HEK293 (cell line): Measurements from ENCODE around the gene HMCN2.

ENCODE experiments used
- CTCF ChIA-PET: fragments of 350-600 bp; formaldehyde crosslinking; extraction: SDS; loops from one replicate; lab custom pipeline; 2021; ENCODE audit warnings: antibody characterized with exemption; lab: Yijun Ruan, JAX
- POLR2A ChIA-PET: fragments of 300-600 bp; formaldehyde crosslinking; extraction: SDS; loops from one replicate; lab custom pipeline; 2020; ENCODE audit warnings: antibody characterized with exemption, inconsistent platforms; lab: Yijun Ruan, JAX
- H3K27ac ChIP-seq: fragments of 200-500 bp; sonication (Bioruptor generic); 2 replicates; pipeline ENCODE4 v1.5.1; 2014; ENCODE audit warnings: low read depth, low read length, control low read depth, inconsistent platforms; ENCODE audit errors: extremely low read depth
- H3K36me3 ChIP-seq, 2 experiments: fragments of 200-500 bp in 1 of 2; sonication (Bioruptor generic) in 1 of 2; 1 replicate in 1 of 2; 2 replicates in 1 of 2; pipeline ENCODE4 v1.5.1; 2014 to 2017; ENCODE audit warnings: inconsistent platforms in 2 of 2, low read length in 2 of 2; ENCODE audit not compliant: control insufficient read depth in 2 of 2, insufficient read depth in 1 of 2
- H3K4me1 ChIP-seq: fragments of 200-500 bp; sonication (Bioruptor generic); 2 replicates; pipeline ENCODE4 v1.5.1; 2014; ENCODE audit warnings: mild to moderate bottlenecking, low read length, inconsistent platforms; ENCODE audit not compliant: control insufficient read depth, insufficient read depth
- H3K4me3 ChIP-seq: 2 replicates; pipeline ENCODE4 v1.5.1; 2011; ENCODE audit warnings: low read depth, mild to moderate bottlenecking, control low read depth, low read length, moderate library complexity
- H3K9me3 ChIP-seq: fragments of 200-500 bp; sonication (Bioruptor generic); 2 replicates; pipeline ENCODE4 v1.5.1; 2014; ENCODE audit warnings: low read depth, low read length, inconsistent platforms; ENCODE audit not compliant: control insufficient read depth, insufficient read depth
- BCL11B ChIP-seq: fragments of 450-650 bp; formaldehyde crosslinking; IDR thresholded peaks from 2 replicates; pipeline ENCODE4 v1.5.1; 2016; ENCODE audit warnings: low read depth, missing biosample characterization, missing genetic modification characterization
- ZBTB17 ChIP-seq: fragments of 450-650 bp; formaldehyde crosslinking; IDR thresholded peaks from 2 replicates; pipeline ENCODE4 v1.5.1; 2016; ENCODE audit warnings: missing biosample characterization, missing genetic modification characterization
- ZNF146 ChIP-seq: fragments of 450-650 bp; formaldehyde crosslinking; IDR thresholded peaks from 2 replicates; pipeline ENCODE4 v1.5.1; 2016; ENCODE audit warnings: missing biosample characterization, missing genetic modification characterization
- ZNF184 ChIP-seq: fragments of 450-650 bp; IDR thresholded peaks from 2 replicates; pipeline ENCODE4 v1.5.1; 2018; ENCODE audit warnings: missing biosample characterization, mild to moderate bottlenecking, missing genetic modification characterization
- ZNF280D ChIP-seq: fragments of 450-650 bp; formaldehyde crosslinking; IDR thresholded peaks from 2 replicates; pipeline ENCODE4 v1.5.1; 2016; ENCODE audit warnings: missing biosample characterization, missing genetic modification characterization
- ZNF426 ChIP-seq: fragments of 450-650 bp; formaldehyde crosslinking; IDR thresholded peaks from 2 replicates; pipeline ENCODE4 v1.5.1; 2017; ENCODE audit warnings: missing biosample characterization, missing genetic modification characterization, mild to moderate bottlenecking, inconsistent platforms, moderate library complexity
- ZNF510 ChIP-seq: fragments of 450-650 bp; formaldehyde crosslinking; IDR thresholded peaks from 2 replicates; pipeline ENCODE4 v1.5.1; 2018; ENCODE audit warnings: mild to moderate bottlenecking, missing genetic modification characterization, missing biosample characterization; ENCODE audit not compliant: insufficient replicate concordance
- ZNF549 ChIP-seq: fragments of 450-650 bp; IDR thresholded peaks from 2 replicates; pipeline ENCODE4 v1.5.1; 2018; ENCODE audit warnings: missing biosample characterization, missing genetic modification characterization, mild to moderate bottlenecking, inconsistent platforms, moderate library complexity
- ZNF596 ChIP-seq: fragments of 450-650 bp; IDR thresholded peaks from 2 replicates; pipeline ENCODE4 v1.5.0; 2018; ENCODE audit warnings: missing biosample characterization, mild to moderate bottlenecking, missing genetic modification characterization, moderate library complexity
- ZNF623 ChIP-seq: fragments of 450-650 bp; formaldehyde crosslinking; IDR thresholded peaks from 2 replicates; pipeline ENCODE4 v1.5.1; 2016; ENCODE audit warnings: missing biosample characterization, missing genetic modification characterization
- TF ChIP-seq, protein P1 (sequence below): fragments of 450-650 bp; formaldehyde crosslinking; IDR thresholded peaks from 2 replicates; pipeline ENCODE4 v1.5.1; 2016; ENCODE audit warnings: missing biosample characterization, missing genetic modification characterization
- TF ChIP-seq, protein P2 (sequence below): fragments of 450-650 bp; formaldehyde crosslinking; IDR thresholded peaks from 2 replicates; pipeline ENCODE4 v1.5.1; 2016; ENCODE audit warnings: missing biosample characterization, missing genetic modification characterization
- TF ChIP-seq, protein P3 (sequence below): fragments of 450-650 bp; formaldehyde crosslinking; IDR thresholded peaks from 2 replicates; pipeline ENCODE4 v1.5.1; 2016; ENCODE audit warnings: missing biosample characterization, missing genetic modification characterization, low read depth
- TF ChIP-seq, protein P4 (sequence below): fragments of 450-650 bp; formaldehyde crosslinking; IDR thresholded peaks from 2 replicates; pipeline ENCODE4 v1.5.1; 2016; ENCODE audit warnings: missing biosample characterization, missing genetic modification characterization
- TF ChIP-seq, protein P5 (sequence below): fragments of 450-650 bp; formaldehyde crosslinking; IDR thresholded peaks from 2 replicates; pipeline ENCODE4 v1.5.1; 2016; ENCODE audit warnings: missing biosample characterization, missing genetic modification characterization

The HMCN2 gene

DNA sequence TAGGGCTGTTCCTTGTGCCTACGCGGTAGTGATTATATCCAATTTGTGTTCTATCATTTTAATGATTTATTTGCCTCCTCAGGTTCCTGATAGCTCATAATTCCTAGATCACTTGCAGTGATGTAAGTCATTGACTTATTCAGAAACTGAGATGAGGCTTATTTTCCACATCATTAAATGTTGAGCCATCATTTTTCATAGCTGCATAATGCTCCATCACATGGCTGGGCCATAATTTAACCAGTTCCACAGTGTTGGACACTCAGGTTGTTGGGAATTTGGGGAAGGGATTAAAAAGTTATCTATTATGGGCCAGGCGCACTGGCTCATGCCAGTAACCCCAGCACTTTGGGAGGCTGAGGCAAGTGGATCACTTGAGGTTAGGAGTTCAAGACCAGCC, 35.8 kb upstream of the HMCN2 start:
- no peaks in the 10 kb centered on the region for H3K9me3 ChIP-seq
- CTCF ChIA-PET = interaction anchor here (0.6 to 1.8 kb wide), 5 partner anchors 13 to 122 kb away, joined by 3 to 12 read pairs (median 6); no protein-coding TSS in a partner anchor
- peaks cover 4 to 58% of the 10 kb centered on the region in 2 experiments; a peak in 2 of 3 replicates for H3K36me3 ChIP-seq
- peak; percentile 95 for TF ChIP-seq ZNF146 (tag by site-specific recombination)
- TF ChIP-seq, protein P1, sequence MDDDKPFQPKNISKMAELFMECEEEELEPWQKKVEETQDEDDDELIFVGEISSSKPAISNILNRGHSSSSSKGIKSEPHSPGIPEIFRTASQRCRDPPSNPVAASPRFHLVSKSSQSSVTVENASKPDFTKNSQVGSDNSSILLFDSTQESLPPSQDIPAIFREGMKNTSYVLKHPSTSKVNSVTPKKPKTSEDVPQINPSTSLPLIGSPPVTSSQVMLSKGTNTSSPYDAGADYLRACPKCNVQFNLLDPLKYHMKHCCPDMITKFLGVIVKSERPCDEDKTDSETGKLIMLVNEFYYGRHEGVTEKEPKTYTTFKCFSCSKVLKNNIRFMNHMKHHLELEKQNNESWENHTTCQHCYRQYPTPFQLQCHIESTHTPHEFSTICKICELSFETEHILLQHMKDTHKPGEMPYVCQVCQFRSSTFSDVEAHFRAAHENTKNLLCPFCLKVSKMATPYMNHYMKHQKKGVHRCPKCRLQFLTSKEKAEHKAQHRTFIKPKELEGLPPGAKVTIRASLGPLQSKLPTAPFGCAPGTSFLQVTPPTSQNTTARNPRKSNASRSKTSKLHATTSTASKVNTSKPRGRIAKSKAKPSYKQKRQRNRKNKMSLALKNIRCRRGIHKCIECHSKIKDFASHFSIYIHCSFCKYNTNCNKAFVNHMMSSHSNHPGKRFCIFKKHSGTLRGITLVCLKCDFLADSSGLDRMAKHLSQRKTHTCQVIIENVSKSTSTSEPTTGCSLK (tag by site-specific recombination) = no peak
- TF ChIP-seq, all 188 proteins: peak for 1
- POLR2A ChIA-PET = interaction anchor here (0.6 kb wide), 1 partner anchor 16 kb away, joined by 9 read pairs; no protein-coding TSS in a partner anchor
- Histone ChIP-seq H3K4me1 (no peaks in the 10 kb centered on the region), H3K27ac (no peak overlapping the region), H3K4me3 (no peak overlapping the region)

DNA sequence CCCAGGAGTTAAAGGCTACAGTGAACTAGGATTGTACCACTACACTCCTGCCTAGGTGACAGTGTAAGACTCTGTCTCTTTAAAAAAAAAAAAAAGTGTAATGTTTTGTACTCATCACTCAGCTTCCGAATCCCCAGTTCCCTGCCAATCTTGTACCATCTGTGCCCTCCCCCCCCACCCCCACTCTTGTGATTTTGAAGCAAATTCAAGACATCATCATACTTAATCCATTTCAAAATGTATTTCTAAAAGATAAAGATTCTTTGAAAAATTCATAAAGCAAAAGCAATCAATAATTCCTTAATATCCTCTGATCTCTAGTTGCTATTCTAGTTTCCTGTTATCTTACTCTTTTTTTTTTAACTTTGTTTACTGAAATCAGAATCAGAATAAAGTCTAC, 34.9 kb upstream of the HMCN2 start:
- H3K36me3 ChIP-seq = peaks cover 4 to 54% of the 10 kb centered on the region in 2 experiments; a peak in 2 of 3 replicates
- CTCF ChIA-PET = interaction anchor here (0.6 to 1.3 kb wide), 2 partner anchors 117 to 123 kb away, joined by 3 to 4 read pairs; no protein-coding TSS in a partner anchor
- POLR2A ChIA-PET = no interaction called here

DNA sequence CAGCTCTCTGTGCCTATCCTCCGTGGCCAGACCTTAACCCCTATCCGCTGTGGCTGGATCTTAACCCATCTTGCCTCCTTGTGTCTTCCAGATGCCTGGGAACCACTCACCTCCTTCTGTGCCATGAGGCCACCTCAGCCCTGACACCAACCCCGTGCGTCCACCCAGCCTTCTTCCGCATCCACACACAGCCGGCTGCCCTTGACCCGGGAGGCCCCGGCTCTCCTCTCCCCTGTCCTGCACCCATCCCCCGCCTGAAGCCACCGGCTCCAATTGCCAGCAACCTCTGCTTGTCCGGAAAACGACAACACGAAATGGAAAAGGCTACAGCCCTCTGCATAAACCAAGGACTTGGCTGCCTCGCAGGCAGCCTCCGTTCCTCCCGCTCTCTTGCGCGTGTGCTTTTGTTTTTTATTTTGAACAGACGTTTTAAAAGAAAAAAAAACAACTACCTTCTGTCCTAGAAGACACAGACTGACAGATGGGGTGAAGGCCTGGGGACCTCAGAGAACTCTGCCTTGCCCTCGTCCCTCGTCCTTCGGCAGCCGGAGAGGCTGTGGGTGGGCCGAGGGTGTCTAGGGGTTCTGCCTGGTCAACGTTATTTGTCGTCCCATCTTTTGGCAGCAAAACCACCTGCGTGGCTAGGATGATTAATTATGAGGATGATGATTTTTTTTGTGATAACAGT, 32.5 kb upstream of the HMCN2 start:
- H3K27ac ChIP-seq = no peak overlapping the region
- peaks cover 4 to 34% of the 10 kb centered on the region in 2 experiments; a peak in 2 of 3 replicates for H3K36me3 ChIP-seq
- H3K4me1 ChIP-seq = no peaks in the 10 kb centered on the region
- ChIA-PET CTCF (interaction anchor here (0.7 to 1.1 kb wide), 2 partner anchors 9 to 125 kb away, joined by 3 to 6 read pairs; no protein-coding TSS in a partner anchor), POLR2A (no interaction called here)
- H3K4me3 ChIP-seq = no peak overlapping the region
- H3K9me3 ChIP-seq = no peaks in the 10 kb centered on the region
- TF ChIP-seq ZNF510 (tag by site-specific recombination) = no peak
- no peak for TF ChIP-seq ZNF280D (tag by site-specific recombination)
- TF ChIP-seq, protein P2, sequence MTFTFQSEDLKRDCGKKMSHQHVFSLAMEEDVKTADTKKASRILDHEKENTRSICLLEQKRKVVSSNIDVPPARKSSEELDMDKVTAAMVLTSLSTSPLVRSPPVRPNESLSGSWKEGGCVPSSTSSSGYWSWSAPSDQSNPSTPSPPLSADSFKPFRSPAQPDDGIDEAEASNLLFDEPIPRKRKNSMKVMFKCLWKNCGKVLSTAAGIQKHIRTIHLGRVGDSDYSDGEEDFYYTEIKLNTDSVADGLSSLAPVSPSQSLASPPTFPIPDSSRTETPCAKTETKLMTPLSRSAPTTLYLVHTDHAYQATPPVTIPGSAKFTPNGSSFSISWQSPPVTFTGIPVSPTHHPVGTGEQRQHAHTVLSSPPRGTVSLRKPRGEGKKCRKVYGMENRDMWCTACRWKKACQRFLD (tag by site-specific recombination) = no peak
- TF ChIP-seq ZNF596 (tag by site-specific recombination) = no peak
- TF ChIP-seq ZNF623 (tag by site-specific recombination) = no peak
- TF ChIP-seq ZBTB17 = no peak
- TF ChIP-seq, protein P3, sequence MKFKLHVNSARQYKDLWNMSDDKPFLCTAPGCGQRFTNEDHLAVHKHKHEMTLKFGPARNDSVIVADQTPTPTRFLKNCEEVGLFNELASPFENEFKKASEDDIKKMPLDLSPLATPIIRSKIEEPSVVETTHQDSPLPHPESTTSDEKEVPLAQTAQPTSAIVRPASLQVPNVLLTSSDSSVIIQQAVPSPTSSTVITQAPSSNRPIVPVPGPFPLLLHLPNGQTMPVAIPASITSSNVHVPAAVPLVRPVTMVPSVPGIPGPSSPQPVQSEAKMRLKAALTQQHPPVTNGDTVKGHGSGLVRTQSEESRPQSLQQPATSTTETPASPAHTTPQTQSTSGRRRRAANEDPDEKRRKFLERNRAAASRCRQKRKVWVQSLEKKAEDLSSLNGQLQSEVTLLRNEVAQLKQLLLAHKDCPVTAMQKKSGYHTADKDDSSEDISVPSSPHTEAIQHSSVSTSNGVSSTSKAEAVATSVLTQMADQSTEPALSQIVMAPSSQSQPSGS = no peak
- no peak for TF ChIP-seq ZNF184
- TF ChIP-seq ZNF426 (tag by site-specific recombination) = no peak

More for the DNA sequence above, 34.9 kb upstream of the HMCN2 start:
- TF ChIP-seq, protein P2 (tag by site-specific recombination) = no peak
- TF ChIP-seq, protein P4, sequence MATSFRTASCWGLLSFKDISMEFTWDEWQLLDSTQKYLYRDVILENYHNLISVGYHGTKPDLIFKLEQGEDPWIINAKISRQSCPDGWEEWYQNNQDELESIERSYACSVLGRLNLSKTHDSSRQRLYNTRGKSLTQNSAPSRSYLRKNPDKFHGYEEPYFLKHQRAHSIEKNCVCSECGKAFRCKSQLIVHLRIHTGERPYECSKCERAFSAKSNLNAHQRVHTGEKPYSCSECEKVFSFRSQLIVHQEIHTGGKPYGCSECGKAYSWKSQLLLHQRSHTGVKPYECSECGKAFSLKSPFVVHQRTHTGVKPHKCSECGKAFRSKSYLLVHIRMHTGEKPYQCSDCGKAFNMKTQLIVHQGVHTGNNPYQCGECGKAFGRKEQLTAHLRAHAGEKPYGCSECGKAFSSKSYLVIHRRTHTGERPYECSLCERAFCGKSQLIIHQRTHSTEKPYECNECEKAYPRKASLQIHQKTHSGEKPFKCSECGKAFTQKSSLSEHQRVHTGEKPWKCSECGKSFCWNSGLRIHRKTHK (tag by site-specific recombination) = peak; percentile 68
- TF ChIP-seq ZNF549 (tag by site-specific recombination) = no peak
- TF ChIP-seq, protein P5, sequence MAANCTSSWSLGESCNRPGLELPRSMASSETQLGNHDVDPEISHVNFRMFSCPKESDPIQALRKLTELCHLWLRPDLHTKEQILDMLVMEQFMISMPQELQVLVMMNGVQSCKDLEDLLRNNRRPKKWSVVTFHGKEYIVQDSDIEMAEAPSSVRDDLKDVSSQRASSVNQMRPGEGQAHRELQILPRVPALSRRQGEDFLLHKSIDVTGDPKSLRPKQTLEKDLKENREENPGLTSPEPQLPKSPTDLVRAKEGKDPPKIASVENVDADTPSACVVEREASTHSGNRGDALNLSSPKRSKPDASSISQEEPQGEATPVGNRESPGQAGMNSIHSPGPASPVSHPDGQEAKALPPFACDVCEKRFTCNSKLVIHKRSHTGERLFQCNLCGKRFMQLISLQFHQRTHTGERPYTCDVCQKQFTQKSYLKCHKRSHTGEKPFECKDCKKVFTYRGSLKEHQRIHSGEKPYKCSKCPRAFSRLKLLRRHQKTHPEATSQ = no peak
- no peak for TF ChIP-seq BCL11B (tag by site-specific recombination)
- Histone ChIP-seq H3K4me3 (no peak overlapping the region), H3K9me3 (no peaks in the 10 kb centered on the region), H3K27ac (no peak overlapping the region), H3K4me1 (no peaks in the 10 kb centered on the region)
